ENCODE results near the gene MAP10.
"Not testable (repeated sequence)": the region's sequence is repeated elsewhere in the genome, so short reads cannot be mapped to it uniquely, and the experiment has no call there.

Gene MAP10

GRCh38 chr1:232805269-232806185, at the start of gene MAP10:
TSS of gene MAP10 (plus strand) at chr1:232805416. CDS start at chr1:232805450, 34 bp downstream.
- DNase-seq, result peak; percentile 91

- DNase-seq, result no peak
Observed at GRCh38 chr1:232764458-232765251, 40.6 kb upstream of the MAP10 start.

GRCh38 chr1:232765542-232765941, 39.7 kb upstream of the MAP10 start:
- DNase-seq, result no peak

GRCh38 chr1:232766241-232766890, 38.9 kb upstream of the MAP10 start:
- DNase-seq, result no peak

- DNase-seq, result no peak
Observed at GRCh38 chr1:232766904-232767303, 38.3 kb upstream of the MAP10 start.

- no peak for DNase-seq
Observed at GRCh38 chr1:232767305-232768074, 37.7 kb upstream of the MAP10 start.

- DNase-seq, result no peak
Observed at GRCh38 chr1:232768793-232769192, 36.4 kb upstream of the MAP10 start.

GRCh38 chr1:232769733-232770132, 35.5 kb upstream of the MAP10 start:
- DNase-seq, result no peak

GRCh38 chr1:232773752-232774151, 31.5 kb upstream of the MAP10 start:
- no peak for DNase-seq

GRCh38 chr1:232776526-232777106, 28.6 kb upstream of the MAP10 start:
- no peak for DNase-seq

GRCh38 chr1:232780354-232780753, 24.9 kb upstream of the MAP10 start:
- DNase-seq, result no peak

- DNase-seq, result no peak
Observed at GRCh38 chr1:232784794-232785193, 20.4 kb upstream of the MAP10 start.

GRCh38 chr1:232785630-232786029, 19.6 kb upstream of the MAP10 start:
- not testable (repeated sequence) for DNase-seq

GRCh38 chr1:232786845-232787455, 18.3 kb upstream of the MAP10 start:
- no peak for DNase-seq

GRCh38 chr1:232788235-232788872, 16.9 kb upstream of the MAP10 start:
- no peak for DNase-seq

- no peak for DNase-seq
Observed at GRCh38 chr1:232789651-232790050, 15.6 kb upstream of the MAP10 start.

GRCh38 chr1:232792949-232793348, 12.3 kb upstream of the MAP10 start:
- DNase-seq, result no peak

GRCh38 chr1:232793944-232794343, 11.3 kb upstream of the MAP10 start:
- DNase-seq, result peak; percentile 91

GRCh38 chr1:232795497-232796053, 9.6 kb upstream of the MAP10 start:
- DNase-seq, result no peak

GRCh38 chr1:232797856-232798510, 7.2 kb upstream of the MAP10 start:
- no peak for DNase-seq
